HepG2 (cell line): ENCODE data around the gene TBC1D22A. TPM values are rescaled to one million over a fixed set of nuclear protein-coding genes. Genes with fewer than 3 reads are reported as not detected.

Source experiments
- AGO2 ChIP-seq: fragments of 200-400 bp; formaldehyde crosslinking; optimal IDR thresholded peaks from 2 replicates; pipeline ENCODE3; 2017; ENCODE audit warnings: mild to moderate bottlenecking, low read depth, low read length, moderate library complexity
- ASH2L ChIP-seq: fragments of 300-600, 200-600 bp; sonication (generic); IDR thresholded peaks from 2 replicates; pipeline ENCODE4 v1.7.0; 2017; ENCODE audit warnings: low read depth, mild to moderate bottlenecking, moderate library complexity, mixed read lengths, low read length; ENCODE audit not compliant: insufficient read length
- CAMTA2 ChIP-seq: sonication (generic); formaldehyde crosslinking; IDR thresholded peaks from 2 replicates; pipeline ENCODE4 v1.4.0; 2020; ENCODE audit warnings: mild to moderate bottlenecking, missing genetic modification reagents, borderline replicate concordance
- DZIP1 ChIP-seq: sonication (generic); formaldehyde crosslinking; IDR thresholded peaks from 2 replicates; pipeline ENCODE4 v1.5.0; 2020; ENCODE audit warnings: mild to moderate bottlenecking, missing genetic modification reagents
- GABPB1 ChIP-seq: IDR thresholded peaks from 2 replicates; pipeline ENCODE4 v1.6.1; 2016; ENCODE audit warnings: mild to moderate bottlenecking, missing genetic modification reagents, moderate library complexity, missing compliant biosample characterization
- GPBP1L1 ChIP-seq: sonication (generic); formaldehyde crosslinking; IDR thresholded peaks from 2 replicates; pipeline ENCODE4 v1.5.0; 2020; ENCODE audit warnings: mild to moderate bottlenecking, missing genetic modification reagents
- KLF6 ChIP-seq: IDR thresholded peaks from 2 replicates; pipeline ENCODE4 v1.8.0; 2016; ENCODE audit warnings: missing biosample characterization, missing genetic modification reagents
- PCBP2 ChIP-seq: fragments of 200-400 bp; formaldehyde crosslinking; optimal IDR thresholded peaks from 2 replicates; pipeline ENCODE3; 2018; ENCODE audit warnings: low read length, low read depth; ENCODE audit not compliant: poor library complexity, severe bottlenecking
- POGZ ChIP-seq: sonication (generic); formaldehyde crosslinking; IDR thresholded peaks from 2 replicates; pipeline ENCODE4 v1.4.0; 2020; ENCODE audit warnings: mild to moderate bottlenecking, missing genetic modification reagents
- POLR2AphosphoS2 ChIP-seq: IDR thresholded peaks from 2 replicates; pipeline ENCODE4 v1.6.1; 2011; ENCODE audit warnings: low read depth, low read length, improper control_type of control experiment
- RNF2 ChIP-seq: fragments of 450-650 bp; conservative IDR thresholded peaks from 2 replicates; pipeline ENCODE4 v1.6.1; 2016; ENCODE audit warnings: low read depth
- SMAD1 ChIP-seq: sonication (generic); formaldehyde crosslinking; IDR thresholded peaks from 2 replicates; pipeline ENCODE4 v1.4.0; 2020; ENCODE audit warnings: missing genetic modification reagents, low read depth, mild to moderate bottlenecking, borderline replicate concordance
- ZBED4 ChIP-seq: sonication (generic); formaldehyde crosslinking; IDR thresholded peaks from 2 replicates; pipeline ENCODE4 v1.4.0; 2020; ENCODE audit warnings: missing genetic modification reagents, borderline replicate concordance
- ZNF180 ChIP-seq: sonication (generic); formaldehyde crosslinking; IDR thresholded peaks from 2 replicates; pipeline ENCODE4 v1.4.0; 2020; ENCODE audit warnings: low read depth, missing genetic modification reagents, borderline replicate concordance
- polyA plus RNA-seq, 8 experiments: library from polyadenylated mRNA; depleted of rRNA in 3 of 8; stranded (reverse) in 7 of 8; unstranded in 1 of 8; fragments of >200 nt; fragmentation: Illumina TruSeq in 4 of 8; extraction: Trizol in 4 of 8; gene quantifications; 2 replicates each; pipeline versions ENCODE4 v1.2.1 to v1.2.3, GENCODE V29; 2011 to 2016; ENCODE audit warnings: low read depth in 4 of 8, missing spikeins in 1 of 8, mixed read lengths in 1 of 8; ENCODE audit not compliant: insufficient read depth in 1 of 8
- total RNA-seq, 5 experiments: library from RNA; depleted of rRNA; stranded (reverse); fragments of >200 nt; fragmentation: Illumina TruSeq; extraction: Trizol; gene quantifications; 2 replicates each; pipeline ENCODE4 v1.2.3, GENCODE V29; 2016; ENCODE audit warnings: low read depth in 1 of 5

Gene TBC1D22A
- total and polyA plus RNA-seq, 2 of the 13 experiments (the other 11 are each of a cell fraction or from before 2014, with no cell fraction given), result 17.3 to 18.0 TPM

GRCh38 chr22:46737105-46737975, 25.1 kb upstream of the TBC1D22A start (continued):
- TF ChIP-seq DZIP1 (CRISPR knock-in tag) (no peak), GPBP1L1 (CRISPR knock-in tag) (no peak), ZNF180 (CRISPR knock-in tag) (no peak), PCBP2 (no peak), AGO2 (peak; percentile 32), POLR2AphosphoS2 (no peak), ASH2L (no peak), RNF2 (no peak), CAMTA2 (no peak), POGZ (CRISPR knock-in tag) (no peak), GABPB1 (CRISPR knock-in tag) (peak; percentile 39; the same call in 1 of the 2 replicates), ZBED4 (no peak), KLF6 (CRISPR knock-in tag) (no peak), SMAD1 (no peak)
